HG02610 (cell line): Measurements from ENCODE around the gene KLHL25.

Source experiments
- ATAC-seq: cut with Tn5 transposase; IDR thresholded peaks from one replicate; pipeline ENCODE4 v1.9.1; 2021; ENCODE audit warnings: mild to moderate bottlenecking, moderate library complexity; ENCODE audit not compliant: unreplicated experiment

The KLHL25 gene

DNA sequence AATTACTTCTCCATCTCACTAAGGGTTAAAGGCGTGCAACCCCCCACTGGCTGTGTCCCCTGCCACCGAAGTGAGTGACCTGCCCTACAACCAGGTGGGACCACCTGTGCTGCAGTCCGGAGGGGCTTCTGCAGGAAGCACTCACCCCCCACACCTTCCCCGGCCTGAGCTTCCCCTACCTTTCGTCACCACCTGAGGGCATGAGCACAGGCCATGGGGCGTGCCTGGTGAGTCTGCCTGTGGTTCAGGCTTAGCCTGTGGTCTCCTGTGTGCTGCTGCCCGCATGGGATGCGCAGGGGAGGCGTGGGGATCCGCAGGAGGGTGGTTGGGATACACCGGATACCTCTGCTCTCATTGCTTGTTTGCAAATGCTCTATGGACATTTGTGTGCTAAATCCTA, 46.0 kb downstream of the KLHL25 start:
- no peak for ATAC-seq

DNA sequence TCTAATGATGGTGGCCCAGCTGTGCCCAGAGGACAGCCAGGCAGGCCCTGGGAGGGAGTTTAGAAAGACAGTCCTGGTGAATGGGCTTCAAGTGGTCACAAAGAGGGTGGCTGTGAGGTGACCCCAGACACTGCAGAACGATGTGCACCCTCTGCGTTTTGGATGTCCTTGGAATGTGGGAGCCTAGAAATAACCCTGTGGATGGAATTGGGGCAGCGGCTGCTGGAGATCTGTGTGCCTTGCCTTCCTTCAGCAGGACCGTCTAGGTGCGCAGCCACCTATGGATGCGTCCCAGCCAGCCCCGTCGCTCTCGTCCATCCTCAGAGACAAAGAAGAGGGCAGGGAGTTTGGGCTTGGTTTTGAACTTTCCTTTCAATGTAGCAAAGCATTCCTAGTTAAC, 46.5 kb downstream of the KLHL25 start:
- no peak for ATAC-seq

DNA sequence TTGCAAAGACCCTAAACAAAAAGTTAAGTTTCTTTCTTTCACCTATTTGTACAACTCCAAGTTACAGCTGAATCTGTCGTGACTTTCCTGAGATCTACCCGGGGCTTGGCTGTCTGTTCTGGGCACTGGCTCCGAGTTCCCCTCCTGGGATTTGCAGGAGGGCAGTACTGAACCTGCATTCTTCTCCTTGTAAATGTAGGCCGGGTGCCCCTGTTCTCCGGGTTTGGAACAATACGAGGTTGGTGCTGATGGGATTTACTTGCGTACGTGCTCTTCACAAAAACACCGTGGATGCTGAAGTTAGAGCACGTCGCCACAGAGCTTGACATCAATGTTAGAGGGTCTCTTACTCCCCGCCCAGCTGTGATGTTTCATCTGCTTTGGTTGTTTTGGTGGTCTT, 48.1 kb downstream of the KLHL25 start:
- no peak for ATAC-seq

DNA sequence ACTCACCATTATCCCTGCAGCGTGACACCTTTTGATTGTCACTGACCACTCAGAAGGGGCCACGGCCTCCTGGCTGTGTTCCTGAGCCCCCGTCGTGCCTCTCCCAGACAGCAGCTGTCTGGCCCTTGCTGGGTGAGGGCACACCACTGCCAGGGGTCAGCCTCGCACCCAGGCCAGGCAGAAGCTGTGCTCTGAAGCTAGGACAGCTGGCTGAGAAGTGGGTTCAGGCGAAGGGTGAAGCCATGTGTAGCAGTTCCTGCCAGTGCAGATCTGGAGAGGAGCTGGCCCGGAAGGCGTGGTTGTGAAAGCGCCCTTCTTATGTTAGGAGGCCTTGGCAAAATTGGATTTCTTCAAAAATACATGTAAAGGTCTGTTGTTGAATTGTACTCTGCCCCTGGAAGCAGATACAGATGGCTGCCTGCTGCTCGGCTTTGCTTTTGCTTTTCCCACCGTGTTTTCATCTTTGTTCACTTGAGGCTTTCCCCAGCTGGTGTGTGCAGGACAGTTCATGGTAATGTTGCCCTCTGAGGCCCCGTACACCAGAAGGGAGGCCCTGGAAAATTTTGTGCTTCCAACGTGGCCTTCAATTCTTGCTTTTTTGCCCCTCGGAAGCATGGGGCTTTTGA, 49.1 kb downstream of the KLHL25 start:
- no peak for ATAC-seq

DNA sequence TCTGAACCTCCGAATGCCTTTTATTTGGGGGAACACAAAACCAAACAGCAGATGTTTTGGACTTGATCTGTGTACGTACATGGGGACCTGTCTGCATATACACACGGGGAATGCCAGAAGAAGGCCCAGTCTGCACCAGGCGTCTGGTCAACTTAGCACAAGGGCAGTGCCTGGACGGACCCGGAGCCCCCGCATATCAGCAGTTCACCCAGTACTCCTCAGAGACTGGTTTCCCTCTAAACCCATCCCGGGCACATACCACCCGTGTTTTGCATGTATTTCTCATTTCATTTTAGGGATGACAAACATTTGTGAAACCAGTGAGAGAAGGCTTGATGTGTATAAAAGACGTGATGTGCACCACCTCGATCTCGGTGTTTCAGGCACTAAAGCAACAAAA, 49.7 kb downstream of the KLHL25 start:
- no peak for ATAC-seq

DNA sequence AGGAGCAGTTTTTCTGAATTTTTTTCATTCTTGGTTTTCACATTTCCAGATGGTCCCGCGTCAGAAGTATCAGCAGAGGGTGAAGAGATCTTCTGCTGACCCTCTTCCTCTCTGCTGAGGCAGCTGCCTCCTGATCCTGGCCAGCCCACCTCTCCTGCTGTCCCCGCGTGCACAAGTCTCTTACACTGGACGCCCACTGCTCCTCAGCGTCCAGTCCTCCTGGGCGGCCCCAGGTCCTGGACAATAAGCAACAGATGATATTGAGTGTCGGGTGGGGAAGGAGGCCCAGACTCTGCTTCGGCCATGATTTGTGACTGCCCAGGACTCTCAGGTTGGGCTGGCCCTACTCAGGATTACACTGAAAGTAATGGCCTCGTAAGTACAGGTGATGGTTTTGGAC, 50.1 kb downstream of the KLHL25 start:
- ATAC-seq = no peak

DNA sequence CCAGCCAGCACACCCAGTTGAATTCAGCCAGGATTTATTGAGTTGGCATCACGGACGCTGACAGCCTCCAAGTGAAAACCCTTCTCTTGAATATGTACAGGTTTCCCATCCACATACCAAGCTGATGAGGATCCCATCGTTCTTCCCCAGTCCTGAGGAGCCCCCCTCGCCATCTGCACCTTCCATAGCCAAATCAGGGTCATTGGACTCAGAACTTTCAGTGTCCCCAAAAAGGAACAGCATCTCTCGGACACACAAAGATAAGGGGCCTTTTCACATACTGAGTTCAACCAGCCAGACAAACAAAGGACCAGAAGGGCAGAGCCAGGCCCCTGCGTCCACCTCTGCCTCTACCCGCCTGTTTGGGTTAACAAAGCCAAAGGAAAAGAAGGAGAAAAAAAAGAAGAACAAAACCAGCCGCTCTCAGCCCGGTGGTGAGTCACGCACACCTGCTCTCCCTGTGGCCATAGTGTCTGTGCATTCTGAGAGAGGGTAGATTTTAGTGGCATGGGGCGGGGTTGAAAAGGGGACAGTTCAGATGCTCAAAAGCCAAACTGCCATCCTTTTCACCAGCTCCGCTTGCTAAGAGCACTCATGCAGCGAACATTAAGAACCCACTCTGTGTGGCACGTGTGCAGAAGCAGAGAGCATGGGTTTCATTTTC, 51.2 kb downstream of the KLHL25 start:
- ATAC-seq = no peak

DNA sequence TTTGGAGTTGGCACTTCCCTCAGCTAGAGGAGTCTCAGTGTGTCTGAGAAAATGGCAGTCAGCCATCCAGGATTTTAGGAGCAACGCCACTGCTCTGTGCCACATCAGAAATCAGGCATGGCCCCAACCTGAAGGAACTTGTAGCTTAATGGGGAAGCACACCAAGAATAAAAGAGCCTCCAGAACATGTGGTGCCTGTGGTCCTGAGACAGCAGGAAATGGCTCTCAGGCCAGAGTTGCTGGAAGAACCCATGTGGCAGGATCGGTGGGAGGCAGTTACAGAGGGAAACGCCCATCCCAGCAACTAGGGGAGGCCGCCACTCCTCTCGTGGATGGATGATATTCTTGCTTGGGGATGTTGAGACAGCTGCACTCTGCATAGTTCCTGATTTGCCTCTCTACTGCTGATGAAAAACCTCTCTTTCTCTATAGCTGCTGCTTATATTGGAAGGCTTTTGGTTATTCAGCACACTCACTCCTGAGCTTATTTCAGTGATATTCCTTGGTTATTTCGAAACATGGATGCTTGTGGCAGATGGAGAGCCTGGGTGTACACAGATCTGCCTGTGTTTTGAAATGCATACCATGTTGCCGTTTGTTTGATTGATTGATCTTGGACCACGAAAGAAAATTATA, 52.4 kb downstream of the KLHL25 start:
- ATAC-seq = no peak

DNA sequence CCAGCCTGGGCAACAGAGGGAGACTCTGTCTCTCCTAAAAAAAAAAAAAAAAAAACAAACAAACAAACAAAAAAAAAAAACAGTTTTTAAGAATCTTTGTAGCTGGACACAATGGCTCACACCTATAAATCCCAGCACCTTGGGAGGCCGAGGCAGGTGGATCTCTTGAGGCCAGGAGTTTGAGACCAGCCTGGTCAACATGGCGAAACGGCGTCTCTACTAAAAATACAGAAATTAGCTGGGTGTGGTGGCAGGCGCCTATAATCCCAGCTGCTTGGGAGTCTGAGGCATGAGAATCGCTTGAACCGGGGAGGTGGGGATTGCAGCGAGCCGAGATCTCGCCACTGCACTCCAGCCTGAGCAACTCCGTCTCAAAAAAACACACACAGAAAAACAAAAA, 53.1 kb downstream of the KLHL25 start:
- ATAC-seq = no peak

DNA sequence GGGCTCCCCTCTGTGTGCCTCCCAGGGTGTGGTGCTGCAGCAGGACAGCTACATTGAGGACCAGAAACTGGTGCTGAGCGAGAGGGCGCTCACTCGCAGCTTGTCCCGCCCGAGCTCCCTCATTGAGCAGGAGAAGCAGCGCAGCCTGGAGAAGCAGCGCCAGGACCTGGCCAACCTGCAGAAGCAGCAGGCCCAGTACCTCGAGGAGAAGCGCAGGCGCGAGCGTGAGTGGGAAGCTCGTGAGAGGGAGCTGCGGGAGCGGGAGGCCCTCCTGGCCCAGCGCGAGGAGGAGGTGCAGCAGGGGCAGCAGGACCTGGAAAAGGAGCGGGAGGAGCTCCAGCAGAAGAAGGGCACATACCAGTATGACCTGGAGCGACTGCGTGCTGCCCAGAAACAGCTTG, 53.7 kb downstream of the KLHL25 start:
- ATAC-seq = no peak

DNA sequence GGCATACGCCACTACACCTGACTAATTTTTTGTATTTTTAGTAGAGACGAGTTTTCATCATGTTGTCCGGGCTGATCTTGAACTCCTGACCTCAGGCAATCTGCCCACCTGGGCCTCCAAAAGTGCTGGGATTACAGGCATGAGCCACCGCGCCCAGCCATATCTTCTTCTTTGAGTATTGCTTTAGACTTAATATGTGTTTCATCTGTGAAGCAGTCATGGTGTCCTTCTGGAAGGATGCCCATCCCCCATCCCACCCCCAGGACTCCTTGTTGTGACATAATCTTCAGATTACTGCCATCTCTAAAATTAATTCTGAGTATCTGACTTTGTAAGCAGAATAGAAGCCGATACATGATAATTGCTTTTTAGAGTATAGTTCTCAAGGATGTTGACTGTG, 57.7 kb downstream of the KLHL25 start:
- ATAC-seq = no peak

DNA sequence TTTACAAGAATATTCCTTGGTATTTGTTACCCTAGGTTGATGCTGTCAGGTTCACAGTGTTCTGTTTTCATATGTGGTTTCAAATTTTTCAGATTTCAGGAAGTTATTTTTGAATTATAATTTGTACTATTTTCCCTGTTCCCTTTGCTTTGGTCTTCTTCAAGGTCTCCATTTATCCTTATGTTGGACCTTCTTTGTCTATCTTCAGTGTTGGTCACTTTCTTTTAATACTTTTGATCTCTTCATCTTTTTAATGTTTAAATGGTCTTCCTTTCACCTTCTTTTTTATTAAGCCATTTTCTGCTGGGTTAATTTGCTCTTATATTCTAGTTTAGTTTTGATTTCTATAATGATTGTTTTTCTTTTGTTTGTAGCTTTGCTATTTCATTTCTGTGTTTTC, 61.3 kb downstream of the KLHL25 start:
- no peak for ATAC-seq

DNA sequence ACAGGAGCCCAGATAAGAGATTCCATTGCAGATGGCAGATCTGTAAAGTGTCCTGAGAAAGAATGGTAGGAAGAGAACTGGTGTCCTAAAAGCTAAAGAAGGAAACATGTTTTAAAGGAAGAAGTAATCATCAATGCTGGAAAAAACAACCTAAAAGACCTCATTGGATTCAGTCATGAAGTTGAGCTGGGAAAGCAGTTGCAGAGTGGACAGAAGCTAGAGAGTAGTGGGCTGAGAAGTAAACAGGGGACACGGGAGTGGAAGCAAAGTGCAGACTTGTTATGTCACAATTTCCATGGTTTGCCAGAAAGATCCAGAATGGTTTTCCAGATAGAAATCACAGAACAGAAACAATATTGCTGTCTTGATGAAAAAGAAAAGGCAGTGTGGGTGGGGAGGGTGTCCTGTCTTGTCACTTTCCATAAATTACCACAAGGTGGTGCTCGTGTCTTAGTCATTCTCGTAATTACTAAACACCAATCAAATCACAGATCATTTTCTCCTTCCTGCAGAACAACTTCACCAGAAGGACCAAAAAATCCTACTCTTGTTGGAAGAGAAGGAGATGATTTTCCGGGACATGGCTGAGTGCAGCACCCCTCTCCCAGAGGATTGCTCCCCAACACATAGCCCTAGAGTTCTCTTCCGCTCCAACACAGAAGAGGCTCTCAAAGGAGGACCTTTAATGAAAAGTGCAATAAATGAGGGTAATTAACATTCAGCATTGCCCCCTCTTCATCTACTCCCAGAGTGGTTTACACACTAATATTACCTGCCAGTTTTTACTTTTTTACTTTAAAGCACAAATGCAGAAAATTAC, 64.5 kb downstream of the KLHL25 start:
- peak; percentile 66 for ATAC-seq

DNA sequence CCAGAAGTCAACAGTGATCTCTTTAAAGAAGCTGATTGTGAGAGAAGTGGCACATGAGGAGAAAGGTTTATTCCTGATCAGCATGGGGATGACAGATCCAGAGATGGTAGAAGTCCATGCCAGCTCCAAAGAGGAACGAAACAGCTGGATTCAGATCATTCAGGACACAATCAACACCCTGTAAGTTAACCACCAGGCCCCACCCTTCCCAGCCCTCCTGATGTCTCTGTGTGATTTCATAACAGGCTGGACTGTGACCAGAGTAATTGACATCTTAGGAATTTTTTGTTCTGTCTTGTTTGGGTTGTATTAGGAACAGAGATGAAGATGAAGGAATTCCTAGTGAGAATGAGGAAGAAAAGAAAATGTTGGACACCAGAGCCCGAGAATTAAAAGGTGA, 67.7 kb downstream of the KLHL25 start:
- no peak for ATAC-seq

DNA sequence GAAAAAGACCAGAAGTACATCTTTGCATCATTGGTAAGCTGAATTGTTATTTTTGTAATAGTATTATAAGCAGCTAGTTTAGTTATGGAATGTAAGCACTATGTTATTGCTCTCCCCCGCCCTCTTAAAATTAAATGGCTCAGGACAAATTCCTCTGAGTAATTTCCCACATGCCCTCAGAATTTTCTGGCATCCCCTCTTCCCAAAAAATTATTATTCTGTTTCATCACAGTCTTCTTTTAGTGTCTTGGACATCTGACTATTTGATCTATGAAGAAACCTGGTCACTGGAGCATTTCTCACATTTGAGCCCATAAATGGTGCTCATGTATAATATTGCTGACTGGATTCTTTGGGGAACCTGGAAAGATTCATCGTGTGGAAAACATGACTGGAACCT, 68.3 kb downstream of the KLHL25 start:
- no peak for ATAC-seq

DNA sequence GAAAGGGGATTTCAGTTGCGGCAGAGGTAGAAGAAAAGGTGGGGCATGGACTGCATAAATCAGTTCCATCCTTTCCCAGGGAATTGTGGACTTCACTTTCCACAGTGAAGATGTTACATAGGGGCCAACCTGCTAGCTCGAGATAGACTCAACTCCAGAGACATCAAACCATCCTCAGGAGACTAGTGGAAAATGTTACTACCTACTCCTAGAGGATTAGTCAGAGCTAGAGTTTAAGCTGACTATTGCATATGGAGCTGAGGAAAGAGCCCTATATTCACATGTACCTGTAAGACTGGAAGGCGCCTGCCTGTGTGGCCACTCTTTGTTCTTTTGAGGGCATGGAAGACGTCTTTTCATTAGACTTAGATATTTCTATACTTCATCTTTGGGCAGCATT, 69.2 kb downstream of the KLHL25 start:
- no peak for ATAC-seq

DNA sequence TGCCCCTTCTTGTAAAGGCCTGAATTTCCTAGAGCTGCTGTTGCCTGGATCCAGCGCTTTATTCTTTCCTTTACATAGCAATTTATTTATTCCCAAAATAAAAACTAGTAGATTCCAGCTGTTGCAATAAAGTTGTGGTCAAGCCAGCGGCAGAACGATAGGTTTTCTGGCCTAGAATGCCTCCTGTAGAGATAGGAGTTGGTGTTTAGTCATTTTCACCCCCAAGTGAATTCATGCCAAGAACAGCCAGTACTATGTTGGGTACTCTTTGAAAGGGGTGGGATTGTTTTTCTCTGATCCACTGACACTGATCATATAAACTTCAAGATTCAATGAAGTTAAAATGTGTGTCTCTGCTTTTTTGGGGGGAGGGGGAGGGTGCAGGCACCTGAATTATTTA, 69.7 kb downstream of the KLHL25 start:
- no peak for ATAC-seq

DNA sequence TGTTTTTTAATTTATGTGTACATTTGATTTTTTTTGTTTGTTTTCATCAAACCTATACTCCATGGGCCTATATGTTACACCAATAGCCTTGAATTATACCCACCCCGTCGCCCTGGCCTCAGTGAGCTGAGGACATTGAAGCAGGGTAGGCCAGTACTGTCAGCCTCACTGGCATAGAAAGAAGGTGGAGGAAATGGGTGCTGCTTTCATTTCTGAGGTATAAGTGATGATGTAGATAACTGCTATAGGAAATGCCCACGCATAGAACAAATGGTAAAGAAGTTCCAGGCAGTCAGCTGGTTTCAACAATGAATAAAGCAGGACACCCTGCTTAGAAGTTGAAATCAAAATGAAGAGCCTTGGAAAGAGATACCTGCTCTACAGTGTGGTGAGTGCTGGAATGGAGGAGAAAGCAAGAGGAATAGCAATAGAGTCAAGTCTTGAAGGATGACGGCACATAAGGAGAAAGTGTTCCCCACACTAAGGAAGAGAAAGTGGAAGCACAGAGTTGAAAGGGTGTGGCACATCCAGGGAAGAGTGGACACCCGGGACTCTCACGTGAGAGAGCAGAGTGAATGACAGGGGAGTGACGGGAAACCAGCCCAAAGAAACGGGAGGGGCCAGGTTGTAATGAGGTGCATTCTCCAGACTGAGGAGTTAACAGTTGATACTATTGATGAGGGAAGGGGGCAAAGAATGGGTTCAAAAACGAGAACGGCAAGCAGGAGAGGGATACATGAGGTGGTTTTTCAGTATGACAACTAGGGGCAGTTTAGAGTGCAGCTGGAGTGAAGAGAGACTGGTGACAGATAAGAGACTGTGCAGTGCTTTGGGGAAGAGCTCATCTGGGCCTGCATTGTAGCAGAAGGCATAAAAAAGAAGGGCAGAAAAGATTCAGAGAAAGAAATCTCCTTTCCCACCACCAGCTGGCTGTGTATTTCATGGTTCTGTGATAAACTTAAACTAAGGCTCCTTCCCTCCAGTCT, 70.5 kb downstream of the KLHL25 start:
- no peak for ATAC-seq

DNA sequence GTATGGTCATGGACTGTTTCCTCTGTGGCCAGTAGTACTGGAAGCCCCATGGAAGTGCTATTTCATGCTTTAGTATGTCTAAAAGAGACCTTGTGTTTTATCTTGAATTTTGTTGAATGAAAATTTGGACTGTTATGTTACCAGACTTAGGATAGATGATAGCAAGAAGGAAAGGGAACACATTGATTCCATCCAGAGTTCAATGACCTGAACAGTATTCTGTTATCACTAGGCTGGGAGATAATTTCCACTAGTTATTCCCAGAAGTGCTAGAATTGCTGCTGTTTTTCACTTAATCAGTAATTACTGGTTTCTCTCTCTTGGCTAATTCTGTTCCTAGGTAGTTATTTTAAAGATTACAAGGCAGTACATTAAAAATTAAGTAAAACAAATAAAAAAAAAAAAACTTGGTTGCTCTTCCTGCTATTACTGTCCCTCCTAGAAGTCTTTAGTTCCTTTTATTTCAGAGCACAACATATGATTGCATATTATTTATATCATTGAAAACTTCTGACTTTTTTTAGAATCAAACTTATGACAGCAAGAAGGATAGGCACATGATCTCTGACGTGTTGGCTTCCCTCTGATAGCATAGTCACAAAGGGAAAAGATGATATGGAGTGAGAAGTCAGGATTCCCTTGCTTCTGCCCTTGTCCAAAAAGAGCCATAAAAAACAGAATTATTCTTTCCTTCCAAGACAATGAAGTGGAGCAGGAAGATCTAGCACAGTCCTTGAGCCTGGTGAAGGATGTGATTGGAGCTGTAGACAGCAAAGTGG, 72.2 kb downstream of the KLHL25 start:
- no peak for ATAC-seq

DNA sequence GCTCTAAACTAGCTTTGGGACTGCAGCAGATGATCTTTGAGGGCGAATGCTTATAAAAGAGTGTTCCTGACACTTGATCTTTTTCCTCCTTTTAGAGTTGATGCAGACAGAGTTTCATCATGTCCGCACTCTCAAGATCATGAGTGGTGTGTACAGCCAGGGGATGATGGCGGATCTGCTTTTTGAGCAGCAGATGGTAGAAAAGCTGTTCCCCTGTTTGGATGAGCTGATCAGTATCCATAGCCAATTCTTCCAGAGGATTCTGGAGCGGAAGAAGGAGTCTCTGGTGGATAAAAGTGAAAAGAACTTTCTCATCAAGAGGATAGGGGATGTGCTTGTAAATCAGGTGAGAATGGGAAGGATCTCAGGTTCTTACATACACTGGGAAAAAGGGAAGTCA, 75.7 kb downstream of the KLHL25 start:
- no peak for ATAC-seq
